Effector memory CD8-positive, alpha-beta T cell (primary cell): ENCODE measurements around the gene POP5.

Experiments
- ATAC-seq: fragments of 150-1000 bp; cut with Tn5 transposase; replicated peaks from 2 replicates; pipeline ENCODE4 v1.10.0; 2021; ENCODE audit warnings: mild to moderate bottlenecking, moderate library complexity
- DNase-seq, 3 experiments: peaks; one replicate each; pipeline ENCODE4 v3.0.0; 2021
- H3K27ac Mint-ChIP-seq, 2 donors: one replicate each; pipeline ENCODE4 v1.8.0; 2022; ENCODE audit warnings: mild to moderate bottlenecking in 2 of 2, mixed read lengths in 2 of 2, moderate library complexity in 2 of 2
- H3K27me3 Mint-ChIP-seq, 2 donors: one replicate each; pipeline ENCODE4 v1.8.0; 2022; ENCODE audit warnings: mixed read lengths in 2 of 2
- H3K36me3 Mint-ChIP-seq: one replicate; pipeline ENCODE4 v1.8.0; 2022; ENCODE audit warnings: mild to moderate bottlenecking, moderate library complexity, mixed read lengths; ENCODE audit not compliant: insufficient read depth
- H3K4me1 Mint-ChIP-seq, 2 donors: one replicate each; pipeline ENCODE4 v1.8.0; 2022; ENCODE audit warnings: low read depth in 2 of 2, mixed read lengths in 2 of 2
- H3K4me3 Mint-ChIP-seq, 2 donors: one replicate each; pipeline ENCODE4 v1.8.0; 2022; ENCODE audit warnings: mild to moderate bottlenecking in 2 of 2, mixed read lengths in 2 of 2, moderate library complexity in 2 of 2
- H3K9me3 Mint-ChIP-seq, 2 donors: one replicate each; pipeline ENCODE4 v1.8.0; 2022; ENCODE audit warnings: mixed read lengths in 2 of 2

The POP5 gene

GRCh38 chr12:120583478-120584030 lies 2.4 kb upstream of the POP5 start:
- Mint-ChIP-seq H3K27me3 (peaks cover 0 to 7% of the 10 kb centered on the region in 2 donors), H3K27ac (peak overlapping the region in 1 of 2 donors; percentile 41), H3K36me3 (peaks cover 32% of the 10 kb centered on the region), H3K4me3 (peak overlapping the region; percentile 66 to 74), H3K4me1 (peaks cover 31 to 33% of the 10 kb centered on the region in 2 donors), H3K9me3 (no peaks in the 10 kb centered on the region)
- ATAC-seq (peak; percentile 37), DNase-seq (peak; percentile 74 to 85 (median 84))

- ATAC-seq (no peak), DNase-seq (no peak)
- Mint-ChIP-seq H3K9me3 (no peaks in the 10 kb centered on the region), H3K27me3 (peaks cover 0 to 7% of the 10 kb centered on the region in 2 donors), H3K4me3 (peak overlapping the region; percentile 98 to 99), H3K36me3 (peaks cover 46% of the 10 kb centered on the region), H3K4me1 (peaks cover 31 to 33% of the 10 kb centered on the region in 2 donors), H3K27ac (peak overlapping the region; percentile 84 to 95)
Measured at GRCh38 chr12:120581998-120582397, 796 bp upstream of the POP5 start.

- Mint-ChIP-seq H3K4me1 (peaks cover 31 to 34% of the 10 kb centered on the region in 2 donors), H3K27ac (peak overlapping the region in 1 of 2 donors; percentile 17), H3K36me3 (peaks cover 74% of the 10 kb centered on the region), H3K4me3 (no peak overlapping the region), H3K27me3 (no peaks in the 10 kb centered on the region), H3K9me3 (no peaks in the 10 kb centered on the region)
- DNase-seq, result no peak
- no peak for ATAC-seq
Measured at GRCh38 chr12:120579179-120579578, 2.0 kb downstream of the POP5 start.

- Mint-ChIP-seq H3K4me3 (no peak overlapping the region), H3K27ac (peak overlapping the region in 1 of 2 donors; percentile 70)
- no peak for ATAC-seq
Measured at GRCh38 chr12:120574106-120574505, 7.1 kb downstream of the POP5 start.

GRCh38 chr12:120573560-120573959 lies 7.6 kb downstream of the POP5 start:
- ATAC-seq, result no peak
- Mint-ChIP-seq H3K27me3 (no peaks in the 10 kb centered on the region), H3K27ac (peak overlapping the region in 1 of 2 donors; percentile 70), H3K4me3 (no peak overlapping the region), H3K9me3 (no peaks in the 10 kb centered on the region), H3K4me1 (peaks cover 0 to 4% of the 10 kb centered on the region in 2 donors), H3K36me3 (peaks cover 98% of the 10 kb centered on the region)
- DNase-seq, result no peak

More at GRCh38 chr12:120574106-120574505, 7.1 kb downstream of the POP5 start:
- Mint-ChIP-seq H3K9me3 (no peaks in the 10 kb centered on the region), H3K36me3 (peaks cover 98% of the 10 kb centered on the region), H3K4me1 (peaks cover 0 to 4% of the 10 kb centered on the region in 2 donors), H3K27me3 (no peaks in the 10 kb centered on the region)
- no peak for DNase-seq

GRCh38 chr12:120571299-120571698 lies 9.9 kb downstream of the POP5 start:
- Mint-ChIP-seq H3K36me3 (peaks cover 99% of the 10 kb centered on the region), H3K4me3 (no peak overlapping the region), H3K9me3 (no peaks in the 10 kb centered on the region), H3K27me3 (no peaks in the 10 kb centered on the region), H3K27ac (peak overlapping the region in 1 of 2 donors; percentile 56), H3K4me1 (peaks cover 0 to 4% of the 10 kb centered on the region in 2 donors)
- no peak for DNase-seq
- no peak for ATAC-seq

GRCh38 chr12:120563495-120563894 lies 17.7 kb downstream of the POP5 start:
- peaks cover 1 to 7% of the 10 kb centered on the region in 2 donors for H3K4me1 Mint-ChIP-seq
- H3K36me3 Mint-ChIP-seq, result peaks cover 100% of the 10 kb centered on the region
- peak overlapping the region in 1 of 2 donors; percentile 57 for H3K27ac Mint-ChIP-seq
- H3K27me3 Mint-ChIP-seq, result no peaks in the 10 kb centered on the region
- no peak for ATAC-seq
- no peak overlapping the region for H3K4me3 Mint-ChIP-seq
- no peaks in the 10 kb centered on the region for H3K9me3 Mint-ChIP-seq
- no peak for DNase-seq

- H3K4me3 Mint-ChIP-seq, result no peak overlapping the region
- no peak for ATAC-seq
- no peaks in the 10 kb centered on the region for H3K9me3 Mint-ChIP-seq
- H3K4me1 Mint-ChIP-seq, result peaks cover 1 to 7% of the 10 kb centered on the region in 2 donors
- H3K36me3 Mint-ChIP-seq, result peaks cover 100% of the 10 kb centered on the region
- peak overlapping the region in 1 of 2 donors; percentile 57 for H3K27ac Mint-ChIP-seq
- no peak for DNase-seq
- no peaks in the 10 kb centered on the region for H3K27me3 Mint-ChIP-seq
Measured at GRCh38 chr12:120562906-120563305, 18.3 kb downstream of the POP5 start.

- ATAC-seq (no peak), DNase-seq (no peak)
- peaks cover 100% of the 10 kb centered on the region for H3K36me3 Mint-ChIP-seq
- H3K4me3 Mint-ChIP-seq, result no peak overlapping the region
- no peak overlapping the region for H3K27ac Mint-ChIP-seq
- no peaks in the 10 kb centered on the region for H3K9me3 Mint-ChIP-seq
- no peaks in the 10 kb centered on the region for H3K27me3 Mint-ChIP-seq
- H3K4me1 Mint-ChIP-seq, result peaks cover 0 to under 1% of the 10 kb centered on the region in 2 donors
Measured at GRCh38 chr12:120557589-120557988, 23.6 kb downstream of the POP5 start.

GRCh38 chr12:120554678-120555077 lies 26.5 kb downstream of the POP5 start:
- H3K4me3 Mint-ChIP-seq, result no peak overlapping the region
- ATAC-seq, result no peak

GRCh38 chr12:120546050-120546386 lies 35.2 kb downstream of the POP5 start:
- Mint-ChIP-seq H3K27me3 (no peaks in the 10 kb centered on the region), H3K36me3 (peaks cover 34% of the 10 kb centered on the region), H3K27ac (no peak overlapping the region), H3K4me1 (peaks cover 5 to 11% of the 10 kb centered on the region in 2 donors), H3K9me3 (no peaks in the 10 kb centered on the region), H3K4me3 (no peak overlapping the region)
- no peak for DNase-seq
- no peak for ATAC-seq

More at GRCh38 chr12:120554678-120555077, 26.5 kb downstream of the POP5 start:
- Mint-ChIP-seq H3K27ac (no peak overlapping the region), H3K4me1 (no peaks in the 10 kb centered on the region), H3K27me3 (no peaks in the 10 kb centered on the region), H3K9me3 (no peaks in the 10 kb centered on the region), H3K36me3 (peaks cover 86% of the 10 kb centered on the region)
- DNase-seq, result no peak

- peaks cover 5 to 15% of the 10 kb centered on the region in 2 donors for H3K4me1 Mint-ChIP-seq
Measured at GRCh38 chr12:120544691-120545090, 36.5 kb downstream of the POP5 start.

GRCh38 chr12:120542166-120542565 lies 39.0 kb downstream of the POP5 start:
- H3K27ac Mint-ChIP-seq, result peak overlapping the region in 1 of 2 donors; percentile 81
- H3K4me1 Mint-ChIP-seq, result peaks cover 30 to 34% of the 10 kb centered on the region in 2 donors
- no peaks in the 10 kb centered on the region for H3K27me3 Mint-ChIP-seq
- ATAC-seq (no peak), DNase-seq (no peak)
- no peaks in the 10 kb centered on the region for H3K9me3 Mint-ChIP-seq
- peaks cover 38% of the 10 kb centered on the region for H3K36me3 Mint-ChIP-seq
- H3K4me3 Mint-ChIP-seq, result peak overlapping the region in 1 of 2 donors; percentile 55

More at GRCh38 chr12:120544691-120545090, 36.5 kb downstream of the POP5 start:
- Mint-ChIP-seq H3K36me3 (peaks cover 38% of the 10 kb centered on the region), H3K4me3 (no peak overlapping the region), H3K9me3 (no peaks in the 10 kb centered on the region), H3K27me3 (no peaks in the 10 kb centered on the region), H3K27ac (peak overlapping the region in 1 of 2 donors; percentile 68)
- DNase-seq (no peak), ATAC-seq (no peak)

GRCh38 chr12:120540445-120540844 lies 40.8 kb downstream of the POP5 start:
- Mint-ChIP-seq H3K27ac (peak overlapping the region; percentile 6 to 65), H3K36me3 (peaks cover 42% of the 10 kb centered on the region), H3K27me3 (no peaks in the 10 kb centered on the region), H3K4me3 (peak overlapping the region; percentile 9 to 34), H3K4me1 (peaks cover 45 to 49% of the 10 kb centered on the region in 2 donors), H3K9me3 (no peaks in the 10 kb centered on the region)
- no peak for DNase-seq
- ATAC-seq, result no peak
